ENCODE results near the gene LTA.
"Not testable (repeated sequence)": the region's sequence is repeated elsewhere in the genome, so short reads cannot be mapped to it uniquely, and the experiment has no call there.

LTA gene

DNA sequence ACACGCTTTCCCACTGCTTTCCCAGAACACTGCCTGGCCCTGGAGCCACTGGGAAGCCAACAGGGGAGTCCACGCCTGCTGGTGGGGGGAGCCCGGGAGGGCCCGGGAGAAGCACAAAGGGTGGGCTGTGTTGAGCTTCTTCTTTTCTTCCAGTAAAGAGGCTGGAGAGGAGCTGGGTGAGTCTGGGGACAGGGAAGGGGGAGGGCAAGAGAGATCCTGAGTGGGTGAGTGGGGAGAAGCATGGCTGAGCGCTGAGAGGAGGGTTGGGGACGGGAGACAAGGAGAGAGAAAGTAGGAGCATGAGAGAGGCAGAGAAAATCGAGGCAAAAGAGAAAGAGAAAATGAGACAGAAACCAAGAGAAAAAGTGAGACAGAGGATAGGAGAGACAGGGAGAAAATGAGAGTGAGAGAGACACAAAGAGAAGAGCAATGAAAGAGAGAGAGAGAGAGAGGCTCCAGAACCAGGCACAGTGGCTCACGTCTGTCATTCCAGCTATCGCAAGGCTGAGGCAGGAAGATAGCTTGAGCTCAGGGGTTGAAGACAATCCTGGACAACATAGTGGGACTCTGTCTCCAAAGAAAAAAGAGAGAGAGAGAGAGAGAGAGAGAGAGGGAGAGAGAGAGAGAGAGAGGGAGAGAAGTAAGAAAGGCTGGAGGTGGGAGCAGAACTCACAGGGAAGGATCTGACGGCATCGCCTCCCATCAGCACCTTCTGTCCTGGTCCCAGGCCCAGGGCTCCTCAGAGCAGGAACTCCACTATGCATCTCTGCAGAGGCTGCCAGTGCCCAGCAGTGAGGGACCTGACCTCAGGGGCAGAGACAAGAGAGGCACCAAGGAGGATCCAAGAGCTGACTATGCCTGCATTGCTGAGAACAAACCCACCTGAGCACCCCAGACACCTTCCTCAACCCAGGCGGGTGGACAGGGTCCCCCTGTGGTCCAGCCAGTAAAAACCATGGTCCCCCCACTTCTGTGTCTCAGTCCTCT, 16.0 kb downstream of the LTA start:
- Histone ChIP-seq H3K4me3 (ENCODE audit: low read depth in 1 of 2, low read length in 2 of 2) (peak overlapping the region in 1 of 2 donors; percentile 23), H3K4me1 (ENCODE audit: control insufficient read depth in 1 of 2, insufficient read depth in 2 of 2, low read length in 2 of 2) (peaks cover 0 to 15% of the 10 kb centered on the region in 2 donors), H3K27ac (ENCODE audit: low read depth, low read length) (no peak overlapping the region), H3K9me3 (ENCODE audit: control insufficient read depth in 1 of 2, low read length in 2 of 2) (no peaks in the 10 kb centered on the region), H3K27me3 (ENCODE audit: control insufficient read depth in 1 of 2, insufficient read depth in 2 of 2, low read length in 2 of 2) (no peaks in the 10 kb centered on the region), H3K36me3 (ENCODE audit: control insufficient read depth in 1 of 2, insufficient read depth in 2 of 2, low read length in 2 of 2) (no peaks in the 10 kb centered on the region), H3K9ac (ENCODE audit: low read depth in 1 of 2, low read length in 2 of 2) (peak overlapping the region in 1 of 2 donors; percentile 18)

DNA sequence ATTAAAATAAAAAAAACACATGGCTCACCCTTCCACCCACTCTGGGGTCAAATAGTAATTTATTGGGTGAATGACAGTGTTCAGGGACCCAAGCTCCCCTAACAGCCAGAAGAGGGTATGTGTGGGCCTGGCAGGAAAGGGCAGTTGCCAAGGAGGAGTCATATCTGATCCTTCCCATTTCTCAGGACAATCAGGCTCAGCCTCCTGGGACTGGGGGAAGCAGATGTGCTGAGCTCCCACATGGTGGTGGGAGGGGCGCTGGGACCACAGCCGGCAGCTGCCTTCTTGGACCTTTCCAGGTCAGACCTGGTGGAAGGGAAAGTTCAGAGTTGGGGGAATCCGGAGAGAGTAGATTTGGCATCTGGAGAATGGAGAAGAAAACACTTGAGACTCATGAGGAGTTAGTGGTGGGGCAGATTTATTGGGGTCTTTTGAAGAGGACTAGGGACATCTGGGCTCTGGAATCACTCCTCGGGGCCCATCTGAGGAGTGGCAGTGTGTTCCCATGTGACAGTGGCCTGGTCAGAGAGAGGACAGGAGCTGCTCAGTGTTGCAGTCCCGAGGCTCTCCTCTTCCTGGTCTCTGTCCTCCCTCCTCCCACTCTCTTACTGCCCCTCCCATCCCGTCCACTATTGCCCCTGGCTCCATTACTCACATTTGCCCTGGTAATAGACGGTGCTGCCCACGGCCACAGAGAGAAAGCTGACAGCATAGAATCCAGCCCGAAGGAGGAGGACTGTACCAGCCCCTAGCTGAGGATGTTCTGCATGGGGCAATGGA, 17.0 kb downstream of the LTA start:
- H3K4me3 ChIP-seq (ENCODE audit: low read depth in 1 of 2, low read length in 2 of 2) = no peak overlapping the region
- H3K27me3 ChIP-seq (ENCODE audit: control insufficient read depth in 1 of 2, insufficient read depth in 2 of 2, low read length in 2 of 2) = no peaks in the 10 kb centered on the region
- H3K4me1 ChIP-seq (ENCODE audit: control insufficient read depth in 1 of 2, insufficient read depth in 2 of 2, low read length in 2 of 2) = peaks cover 0 to 15% of the 10 kb centered on the region in 2 donors
- no peak overlapping the region for H3K9ac ChIP-seq (ENCODE audit: low read depth in 1 of 2, low read length in 2 of 2)
- H3K9me3 ChIP-seq (ENCODE audit: control insufficient read depth in 1 of 2, low read length in 2 of 2) = no peaks in the 10 kb centered on the region
- H3K27ac ChIP-seq (ENCODE audit: low read depth, low read length) = no peak overlapping the region
- H3K36me3 ChIP-seq (ENCODE audit: control insufficient read depth in 1 of 2, insufficient read depth in 2 of 2, low read length in 2 of 2) = no peaks in the 10 kb centered on the region

DNA sequence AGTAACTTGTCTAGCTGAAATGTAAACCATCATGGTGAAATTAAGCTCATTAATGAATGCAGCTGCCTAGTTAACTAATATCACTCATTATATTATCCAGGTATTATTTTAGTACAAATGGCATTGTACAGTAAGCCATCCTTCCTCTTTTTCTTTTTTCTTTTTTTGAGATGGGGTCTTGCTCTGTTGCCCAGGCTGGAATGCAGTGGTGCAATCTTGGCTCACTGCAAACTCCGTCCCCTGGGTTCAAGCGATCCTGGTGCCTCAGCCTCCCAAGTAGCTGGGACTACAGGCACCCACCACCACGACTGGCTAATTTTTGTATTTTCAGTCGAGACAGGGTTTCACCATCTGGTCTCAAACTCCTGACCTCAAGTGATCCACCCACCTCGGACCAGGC, 18.6 kb downstream of the LTA start:
- H3K36me3 ChIP-seq (ENCODE audit: control insufficient read depth in 1 of 2, insufficient read depth in 2 of 2, low read length in 2 of 2); H3K9me3 ChIP-seq (ENCODE audit: control insufficient read depth in 1 of 2, low read length in 2 of 2); H3K27ac ChIP-seq (ENCODE audit: low read depth, low read length); H3K9ac ChIP-seq (ENCODE audit: low read depth in 1 of 2, low read length in 2 of 2); H3K4me3 ChIP-seq (ENCODE audit: low read depth in 1 of 2, low read length in 2 of 2); H3K27me3 ChIP-seq (ENCODE audit: control insufficient read depth in 1 of 2, insufficient read depth in 2 of 2, low read length in 2 of 2): not testable (repeated sequence)
- peaks cover 0 to 10% of the 10 kb centered on the region in 2 donors for H3K4me1 ChIP-seq (ENCODE audit: control insufficient read depth in 1 of 2, insufficient read depth in 2 of 2, low read length in 2 of 2)

GRCh38 chr6:31592396-31592771, 20.3 kb downstream of the LTA start:
- Histone ChIP-seq H3K4me3 (ENCODE audit: low read depth in 1 of 2, low read length in 2 of 2) (no peak overlapping the region), H3K27me3 (ENCODE audit: control insufficient read depth in 1 of 2, insufficient read depth in 2 of 2, low read length in 2 of 2) (no peaks in the 10 kb centered on the region), H3K36me3 (ENCODE audit: control insufficient read depth in 1 of 2, insufficient read depth in 2 of 2, low read length in 2 of 2) (no peaks in the 10 kb centered on the region), H3K9ac (ENCODE audit: low read depth in 1 of 2, low read length in 2 of 2) (no peak overlapping the region), H3K27ac (ENCODE audit: low read depth, low read length) (no peak overlapping the region), H3K4me1 (ENCODE audit: control insufficient read depth in 1 of 2, insufficient read depth in 2 of 2, low read length in 2 of 2) (peaks cover 0 to 3% of the 10 kb centered on the region in 2 donors), H3K9me3 (ENCODE audit: control insufficient read depth in 1 of 2, low read length in 2 of 2) (no peaks in the 10 kb centered on the region)

DNA sequence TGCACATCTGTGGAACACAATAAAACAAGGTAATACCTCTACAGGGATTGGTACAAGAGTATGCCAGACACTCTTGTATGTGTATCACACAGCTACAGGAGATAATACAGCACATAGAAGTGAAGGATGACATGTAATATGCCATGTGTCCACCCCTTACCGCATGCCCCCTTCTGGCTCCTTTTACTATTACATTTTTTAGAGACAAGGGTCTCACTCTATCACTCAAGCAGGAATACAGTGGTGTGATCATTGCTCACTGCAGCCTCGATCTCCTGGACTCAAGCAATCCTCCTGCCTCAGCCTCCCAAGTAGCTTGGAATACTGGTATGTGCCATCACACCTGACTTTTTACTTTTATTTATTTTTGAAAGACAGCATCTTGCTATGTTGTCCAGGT, 24.9 kb downstream of the LTA start:
- no peak overlapping the region for H3K27ac ChIP-seq (ENCODE audit: low read depth, low read length)
- H3K9ac ChIP-seq (ENCODE audit: low read depth in 1 of 2, low read length in 2 of 2) = no peak overlapping the region
- H3K4me3 ChIP-seq (ENCODE audit: low read depth in 1 of 2, low read length in 2 of 2) = no peak overlapping the region
- H3K27me3 ChIP-seq (ENCODE audit: control insufficient read depth in 1 of 2, insufficient read depth in 2 of 2, low read length in 2 of 2) = no peaks in the 10 kb centered on the region
- no peaks in the 10 kb centered on the region for H3K9me3 ChIP-seq (ENCODE audit: control insufficient read depth in 1 of 2, low read length in 2 of 2)
- peaks cover 0 to 7% of the 10 kb centered on the region in 2 donors for H3K4me1 ChIP-seq (ENCODE audit: control insufficient read depth in 1 of 2, insufficient read depth in 2 of 2, low read length in 2 of 2)
- H3K36me3 ChIP-seq (ENCODE audit: control insufficient read depth in 1 of 2, insufficient read depth in 2 of 2, low read length in 2 of 2) = no peaks in the 10 kb centered on the region

DNA sequence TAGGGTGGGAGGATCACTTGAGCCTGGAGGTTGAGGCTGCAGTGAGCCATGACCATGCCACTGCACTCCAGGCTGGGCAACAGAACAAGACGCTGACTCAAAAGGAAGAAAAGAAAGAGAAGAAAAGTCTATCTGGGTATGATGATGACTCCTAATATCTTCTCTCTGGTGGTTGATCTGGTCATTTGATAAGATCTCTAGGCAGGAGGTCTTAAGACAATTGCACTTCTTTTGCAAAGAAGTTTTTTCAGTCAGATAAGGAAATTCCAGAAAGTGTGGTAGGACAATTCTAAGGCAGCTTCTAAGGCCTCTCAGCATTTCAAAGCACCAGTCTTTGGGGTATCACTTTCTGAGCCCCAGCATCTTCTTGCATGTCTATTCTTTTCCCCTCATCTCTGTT, 35.2 kb downstream of the LTA start:
- Histone ChIP-seq H3K9me3 (ENCODE audit: control insufficient read depth in 1 of 2, low read length in 2 of 2) (no peaks in the 10 kb centered on the region), H3K4me3 (ENCODE audit: low read depth in 1 of 2, low read length in 2 of 2) (no peak overlapping the region), H3K4me1 (ENCODE audit: control insufficient read depth in 1 of 2, insufficient read depth in 2 of 2, low read length in 2 of 2) (no peaks in the 10 kb centered on the region), H3K36me3 (ENCODE audit: control insufficient read depth in 1 of 2, insufficient read depth in 2 of 2, low read length in 2 of 2) (no peaks in the 10 kb centered on the region), H3K27me3 (ENCODE audit: control insufficient read depth in 1 of 2, insufficient read depth in 2 of 2, low read length in 2 of 2) (no peaks in the 10 kb centered on the region), H3K9ac (ENCODE audit: low read depth in 1 of 2, low read length in 2 of 2) (no peak overlapping the region), H3K27ac (ENCODE audit: low read depth, low read length) (no peak overlapping the region)

- Histone ChIP-seq H3K4me3 (ENCODE audit: low read depth in 1 of 2, low read length in 2 of 2) (no peak overlapping the region), H3K9me3 (ENCODE audit: control insufficient read depth in 1 of 2, low read length in 2 of 2) (no peaks in the 10 kb centered on the region), H3K27me3 (ENCODE audit: control insufficient read depth in 1 of 2, insufficient read depth in 2 of 2, low read length in 2 of 2) (no peaks in the 10 kb centered on the region), H3K36me3 (ENCODE audit: control insufficient read depth in 1 of 2, insufficient read depth in 2 of 2, low read length in 2 of 2) (no peaks in the 10 kb centered on the region), H3K4me1 (ENCODE audit: control insufficient read depth in 1 of 2, insufficient read depth in 2 of 2, low read length in 2 of 2) (peaks cover 8 to 10% of the 10 kb centered on the region in 2 donors), H3K27ac (ENCODE audit: low read depth, low read length) (no peak overlapping the region), H3K9ac (ENCODE audit: low read depth in 1 of 2, low read length in 2 of 2) (no peak overlapping the region)
Observed at GRCh38 chr6:31609519-31610406, 37.7 kb downstream of the LTA start.

- Histone ChIP-seq H3K9ac (ENCODE audit: low read depth in 1 of 2, low read length in 2 of 2) (no peak overlapping the region), H3K27ac (ENCODE audit: low read depth, low read length) (no peak overlapping the region), H3K27me3 (ENCODE audit: control insufficient read depth in 1 of 2, insufficient read depth in 2 of 2, low read length in 2 of 2) (no peaks in the 10 kb centered on the region), H3K9me3 (ENCODE audit: control insufficient read depth in 1 of 2, low read length in 2 of 2) (no peaks in the 10 kb centered on the region), H3K4me3 (ENCODE audit: low read depth in 1 of 2, low read length in 2 of 2) (no peak overlapping the region), H3K36me3 (ENCODE audit: control insufficient read depth in 1 of 2, insufficient read depth in 2 of 2, low read length in 2 of 2) (no peaks in the 10 kb centered on the region), H3K4me1 (ENCODE audit: control insufficient read depth in 1 of 2, insufficient read depth in 2 of 2, low read length in 2 of 2) (peaks cover 13 to 14% of the 10 kb centered on the region in 2 donors)
Observed at GRCh38 chr6:31610968-31611367, 38.9 kb downstream of the LTA start.

DNA sequence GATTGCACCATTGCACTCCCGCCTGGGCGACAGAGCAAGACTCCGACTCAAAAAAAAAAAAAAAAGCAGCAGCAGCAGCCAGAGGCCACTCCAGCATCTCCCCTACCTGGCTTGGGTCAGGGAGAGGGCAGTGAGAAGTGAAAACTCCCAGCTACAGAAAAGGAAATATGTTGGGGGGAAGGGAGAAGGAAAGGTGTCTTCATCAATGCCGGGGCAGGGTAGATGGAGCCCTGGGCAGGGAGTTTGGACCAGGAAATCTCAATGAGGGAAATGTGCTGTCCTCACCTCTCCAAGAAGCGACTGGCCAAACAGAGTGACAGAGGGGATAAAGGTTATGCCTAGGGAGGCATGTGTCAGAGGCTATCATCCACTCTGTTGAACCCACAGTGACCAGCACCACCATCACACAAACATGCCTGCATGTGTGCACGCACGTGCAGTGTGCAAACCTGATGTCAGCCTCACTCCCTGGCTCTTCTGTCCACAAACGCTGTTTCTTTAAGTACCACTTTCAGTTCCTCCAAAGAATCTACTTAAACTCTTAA, 42.1 kb downstream of the LTA start:
- H3K4me3 ChIP-seq (ENCODE audit: low read depth in 1 of 2, low read length in 2 of 2) = peak overlapping the region in 1 of 2 donors; percentile 29
- H3K27me3 ChIP-seq (ENCODE audit: control insufficient read depth in 1 of 2, insufficient read depth in 2 of 2, low read length in 2 of 2) = no peaks in the 10 kb centered on the region
- no peaks in the 10 kb centered on the region for H3K9me3 ChIP-seq (ENCODE audit: control insufficient read depth in 1 of 2, low read length in 2 of 2)
- H3K36me3 ChIP-seq (ENCODE audit: control insufficient read depth in 1 of 2, insufficient read depth in 2 of 2, low read length in 2 of 2) = no peaks in the 10 kb centered on the region
- H3K27ac ChIP-seq (ENCODE audit: low read depth, low read length) = no peak overlapping the region
- no peak overlapping the region for H3K9ac ChIP-seq (ENCODE audit: low read depth in 1 of 2, low read length in 2 of 2)
- peaks cover 13 to 14% of the 10 kb centered on the region in 2 donors for H3K4me1 ChIP-seq (ENCODE audit: control insufficient read depth in 1 of 2, insufficient read depth in 2 of 2, low read length in 2 of 2)
